ENCODE data around the gene CTSW. TPM values are rescaled to one million over a fixed set of nuclear protein-coding genes. Genes with fewer than 3 reads are reported as not detected.

Gene CTSW
- total RNA-seq, 1 experiment from 2014 or later: not detected

DNA sequence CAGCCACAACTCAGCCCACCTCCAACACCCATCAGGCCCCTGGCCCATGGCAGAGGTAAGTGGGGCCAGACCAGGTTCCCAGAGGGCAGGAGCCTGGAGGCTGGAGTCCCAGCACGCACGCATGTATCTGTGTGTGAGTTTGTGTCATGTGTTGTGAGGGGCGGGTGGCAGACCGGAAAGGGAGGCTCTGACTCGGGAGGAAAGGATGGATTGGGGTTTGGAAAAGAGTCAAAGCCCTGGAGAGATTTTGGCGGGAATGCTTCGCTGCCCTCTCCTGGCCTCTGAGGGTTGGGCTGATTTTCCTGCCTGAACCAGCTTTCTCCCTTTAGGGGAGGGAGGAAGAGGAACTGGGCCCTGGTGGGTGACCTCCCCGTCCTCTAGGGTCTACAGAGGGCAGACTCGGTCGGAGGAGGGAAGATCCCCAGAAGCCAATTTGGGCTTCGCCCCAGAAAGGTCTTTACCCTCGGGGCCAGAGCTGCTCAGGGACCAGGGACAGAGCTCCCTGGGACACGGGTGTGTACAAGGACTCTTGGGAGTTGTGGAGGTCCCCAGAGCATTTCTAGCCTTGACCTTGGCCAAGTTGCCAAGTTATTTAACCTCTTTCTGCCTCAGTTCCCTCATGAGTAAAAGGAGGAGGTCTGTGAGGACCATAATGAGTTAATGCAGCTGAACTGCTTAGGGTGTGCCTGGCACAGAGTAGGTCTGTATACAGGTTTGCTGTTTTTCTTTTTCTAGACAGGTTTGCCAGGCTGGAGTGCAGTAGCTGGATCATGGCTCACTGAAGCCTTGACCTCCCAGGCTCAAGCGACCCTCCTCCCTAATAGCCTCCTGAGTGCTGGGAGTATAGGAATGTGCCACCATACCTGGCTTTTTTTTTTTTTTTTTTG, 32.3 kb downstream of the CTSW start:
- ATAC-seq (peak; percentile 81), DNase-seq (ENCODE audit: low spot score) (peak; percentile 69)
- CTCF ChIA-PET: interaction anchor here (0.8 to 2.2 kb wide), 16 partner anchors 11 to 201 kb away, joined by 3 to 41 read pairs (median 7); partner anchors contain the start of genes CCDC85B, CTSW, FIBP and FOSL1
- no peak for TF ChIP-seq ZNF317 (CRISPR knock-in tag; IDR thresholded peaks at IDR 0.05; ENCODE audit: borderline replicate concordance, low read depth)
- TF ChIP-seq, protein P1, sequence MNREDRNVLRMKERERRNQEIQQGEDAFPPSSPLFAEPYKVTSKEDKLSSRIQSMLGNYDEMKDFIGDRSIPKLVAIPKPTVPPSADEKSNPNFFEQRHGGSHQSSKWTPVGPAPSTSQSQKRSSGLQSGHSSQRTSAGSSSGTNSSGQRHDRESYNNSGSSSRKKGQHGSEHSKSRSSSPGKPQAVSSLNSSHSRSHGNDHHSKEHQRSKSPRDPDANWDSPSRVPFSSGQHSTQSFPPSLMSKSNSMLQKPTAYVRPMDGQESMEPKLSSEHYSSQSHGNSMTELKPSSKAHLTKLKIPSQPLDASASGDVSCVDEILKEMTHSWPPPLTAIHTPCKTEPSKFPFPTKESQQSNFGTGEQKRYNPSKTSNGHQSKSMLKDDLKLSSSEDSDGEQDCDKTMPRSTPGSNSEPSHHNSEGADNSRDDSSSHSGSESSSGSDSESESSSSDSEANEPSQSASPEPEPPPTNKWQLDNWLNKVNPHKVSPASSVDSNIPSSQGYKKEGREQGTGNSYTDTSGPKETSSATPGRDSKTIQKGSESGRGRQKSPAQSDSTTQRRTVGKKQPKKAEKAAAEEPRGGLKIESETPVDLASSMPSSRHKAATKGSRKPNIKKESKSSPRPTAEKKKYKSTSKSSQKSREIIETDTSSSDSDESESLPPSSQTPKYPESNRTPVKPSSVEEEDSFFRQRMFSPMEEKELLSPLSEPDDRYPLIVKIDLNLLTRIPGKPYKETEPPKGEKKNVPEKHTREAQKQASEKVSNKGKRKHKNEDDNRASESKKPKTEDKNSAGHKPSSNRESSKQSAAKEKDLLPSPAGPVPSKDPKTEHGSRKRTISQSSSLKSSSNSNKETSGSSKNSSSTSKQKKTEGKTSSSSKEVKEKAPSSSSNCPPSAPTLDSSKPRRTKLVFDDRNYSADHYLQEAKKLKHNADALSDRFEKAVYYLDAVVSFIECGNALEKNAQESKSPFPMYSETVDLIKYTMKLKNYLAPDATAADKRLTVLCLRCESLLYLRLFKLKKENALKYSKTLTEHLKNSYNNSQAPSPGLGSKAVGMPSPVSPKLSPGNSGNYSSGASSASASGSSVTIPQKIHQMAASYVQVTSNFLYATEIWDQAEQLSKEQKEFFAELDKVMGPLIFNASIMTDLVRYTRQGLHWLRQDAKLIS (CRISPR knock-in tag; IDR thresholded peaks at IDR 0.05; ENCODE audit: borderline replicate concordance): no peak
- TF ChIP-seq, protein P2, sequence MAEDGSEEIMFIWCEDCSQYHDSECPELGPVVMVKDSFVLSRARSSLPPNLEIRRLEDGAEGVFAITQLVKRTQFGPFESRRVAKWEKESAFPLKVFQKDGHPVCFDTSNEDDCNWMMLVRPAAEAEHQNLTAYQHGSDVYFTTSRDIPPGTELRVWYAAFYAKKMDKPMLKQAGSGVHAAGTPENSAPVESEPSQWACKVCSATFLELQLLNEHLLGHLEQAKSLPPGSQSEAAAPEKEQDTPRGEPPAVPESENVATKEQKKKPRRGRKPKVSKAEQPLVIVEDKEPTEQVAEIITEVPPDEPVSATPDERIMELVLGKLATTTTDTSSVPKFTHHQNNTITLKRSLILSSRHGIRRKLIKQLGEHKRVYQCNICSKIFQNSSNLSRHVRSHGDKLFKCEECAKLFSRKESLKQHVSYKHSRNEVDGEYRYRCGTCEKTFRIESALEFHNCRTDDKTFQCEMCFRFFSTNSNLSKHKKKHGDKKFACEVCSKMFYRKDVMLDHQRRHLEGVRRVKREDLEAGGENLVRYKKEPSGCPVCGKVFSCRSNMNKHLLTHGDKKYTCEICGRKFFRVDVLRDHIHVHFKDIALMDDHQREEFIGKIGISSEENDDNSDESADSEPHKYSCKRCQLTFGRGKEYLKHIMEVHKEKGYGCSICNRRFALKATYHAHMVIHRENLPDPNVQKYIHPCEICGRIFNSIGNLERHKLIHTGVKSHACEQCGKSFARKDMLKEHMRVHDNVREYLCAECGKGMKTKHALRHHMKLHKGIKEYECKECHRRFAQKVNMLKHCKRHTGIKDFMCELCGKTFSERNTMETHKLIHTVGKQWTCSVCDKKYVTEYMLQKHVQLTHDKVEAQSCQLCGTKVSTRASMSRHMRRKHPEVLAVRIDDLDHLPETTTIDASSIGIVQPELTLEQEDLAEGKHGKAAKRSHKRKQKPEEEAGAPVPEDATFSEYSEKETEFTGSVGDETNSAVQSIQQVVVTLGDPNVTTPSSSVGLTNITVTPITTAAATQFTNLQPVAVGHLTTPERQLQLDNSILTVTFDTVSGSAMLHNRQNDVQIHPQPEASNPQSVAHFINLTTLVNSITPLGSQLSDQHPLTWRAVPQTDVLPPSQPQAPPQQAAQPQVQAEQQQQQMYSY (CRISPR knock-in tag; IDR thresholded peaks at IDR 0.05): peak; percentile 62
- TF ChIP-seq, protein P3, sequence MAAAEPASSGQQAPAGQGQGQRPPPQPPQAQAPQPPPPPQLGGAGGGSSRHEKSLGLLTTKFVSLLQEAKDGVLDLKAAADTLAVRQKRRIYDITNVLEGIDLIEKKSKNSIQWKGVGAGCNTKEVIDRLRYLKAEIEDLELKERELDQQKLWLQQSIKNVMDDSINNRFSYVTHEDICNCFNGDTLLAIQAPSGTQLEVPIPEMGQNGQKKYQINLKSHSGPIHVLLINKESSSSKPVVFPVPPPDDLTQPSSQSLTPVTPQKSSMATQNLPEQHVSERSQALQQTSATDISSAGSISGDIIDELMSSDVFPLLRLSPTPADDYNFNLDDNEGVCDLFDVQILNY (CRISPR knock-in tag; IDR thresholded peaks at IDR 0.05): 0 out of 2 replicates have a peak, but pooled peaks have one; percentile 62
- 0 out of 2 replicates have a peak, but pooled peaks have one; percentile 32 for TF ChIP-seq TEAD1 (CRISPR knock-in tag; IDR thresholded peaks at IDR 0.05)
- no peak for TF ChIP-seq GTF2I (CRISPR knock-in tag; conservative IDR thresholded peaks at IDR 0.05)
- TF ChIP-seq FOXP1 (CRISPR knock-in tag; IDR thresholded peaks at IDR 0.05; ENCODE audit: borderline replicate concordance): peak; percentile 47
- TF ChIP-seq ZNF232 (CRISPR knock-in tag; IDR thresholded peaks at IDR 0.05): no peak
- TF ChIP-seq SMAD4 (CRISPR knock-in tag; IDR thresholded peaks at IDR 0.05): no peak
- no peak for TF ChIP-seq ZNF416 (CRISPR knock-in tag; IDR thresholded peaks at IDR 0.05)
- TF ChIP-seq GABPB1 (CRISPR knock-in tag; IDR thresholded peaks at IDR 0.05): no peak
- TF ChIP-seq, protein P4, sequence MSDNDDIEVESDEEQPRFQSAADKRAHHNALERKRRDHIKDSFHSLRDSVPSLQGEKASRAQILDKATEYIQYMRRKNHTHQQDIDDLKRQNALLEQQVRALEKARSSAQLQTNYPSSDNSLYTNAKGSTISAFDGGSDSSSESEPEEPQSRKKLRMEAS (CRISPR knock-in tag; IDR thresholded peaks at IDR 0.05): peak; percentile 67
- TF ChIP-seq RORB (CRISPR knock-in tag; IDR thresholded peaks at IDR 0.05): no peak
- TF ChIP-seq SP1 (CRISPR knock-in tag; conservative IDR thresholded peaks at IDR 0.05): peak; percentile 36; the same call in 1 of the 2 replicates
- no peaks in the 10 kb centered on the region for H3K36me3 Mint-ChIP-seq
- H3K27ac Mint-ChIP-seq: no peak overlapping the region
- POLR2A ChIA-PET: interaction anchor here (0.7 to 1.9 kb wide), 3 partner anchors 21 to 90 kb away, joined by 3 to 8 read pairs (median 4); partner anchors contain the start of genes BANF1, CCDC85B, EIF1AD and MUS81
- H3K27me3 Mint-ChIP-seq (ENCODE audit: low read depth): peaks cover 27% of the 10 kb centered on the region
- H3K4me1 Mint-ChIP-seq: peaks cover 17% of the 10 kb centered on the region
- no peak overlapping the region for H3K4me3 Mint-ChIP-seq
- no peaks in the 10 kb centered on the region for H3K9me3 Mint-ChIP-seq

DNA sequence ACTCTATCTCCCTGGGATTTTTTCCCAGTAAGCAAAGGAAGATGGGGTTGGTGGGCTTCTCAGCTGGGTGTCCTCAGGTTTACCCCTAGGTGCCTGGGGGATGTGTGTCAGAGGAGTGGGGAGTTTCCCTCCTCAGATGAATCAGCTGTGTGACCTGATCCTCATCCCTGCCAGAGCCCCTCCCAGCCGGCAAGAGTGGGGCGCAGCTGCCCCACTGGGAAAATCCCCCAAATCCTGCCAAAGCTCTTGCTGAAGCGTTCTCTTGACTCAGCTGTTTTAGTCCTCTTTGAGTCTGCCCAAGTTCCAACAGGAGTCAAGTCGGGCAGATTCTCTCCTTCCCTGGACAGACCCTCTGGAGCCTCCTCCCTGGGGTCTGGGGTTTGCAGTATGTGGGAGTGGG, 33.2 kb downstream of the CTSW start:
- no peak overlapping the region for H3K27ac Mint-ChIP-seq
- CTCF ChIA-PET: interaction anchor here (1.3 to 2.2 kb wide), 5 partner anchors 20 to 53 kb away, joined by 3 to 41 read pairs (median 13); partner anchors contain the start of genes CCDC85B and MUS81
- H3K36me3 Mint-ChIP-seq: no peaks in the 10 kb centered on the region
- peaks cover 20% of the 10 kb centered on the region for H3K4me1 Mint-ChIP-seq
- H3K4me3 Mint-ChIP-seq: no peak overlapping the region
- peaks cover 21% of the 10 kb centered on the region for H3K27me3 Mint-ChIP-seq (ENCODE audit: low read depth)
- DNase-seq (ENCODE audit: low spot score) (no peak), ATAC-seq (no peak)
- H3K9me3 Mint-ChIP-seq: no peaks in the 10 kb centered on the region
- POLR2A ChIA-PET: interaction anchor here (1.9 kb wide), 1 partner anchor 22 kb away, joined by 8 read pairs; the partner anchor contains the start of gene CCDC85B
- no peak for TF ChIP-seq IRF2 (CRISPR knock-in tag; IDR thresholded peaks at IDR 0.05; ENCODE audit: borderline replicate concordance, low read depth)
- no peak for TF ChIP-seq CBFB (CRISPR knock-in tag; IDR thresholded peaks at IDR 0.05; ENCODE audit: low read depth)
- TF ChIP-seq, protein P5, sequence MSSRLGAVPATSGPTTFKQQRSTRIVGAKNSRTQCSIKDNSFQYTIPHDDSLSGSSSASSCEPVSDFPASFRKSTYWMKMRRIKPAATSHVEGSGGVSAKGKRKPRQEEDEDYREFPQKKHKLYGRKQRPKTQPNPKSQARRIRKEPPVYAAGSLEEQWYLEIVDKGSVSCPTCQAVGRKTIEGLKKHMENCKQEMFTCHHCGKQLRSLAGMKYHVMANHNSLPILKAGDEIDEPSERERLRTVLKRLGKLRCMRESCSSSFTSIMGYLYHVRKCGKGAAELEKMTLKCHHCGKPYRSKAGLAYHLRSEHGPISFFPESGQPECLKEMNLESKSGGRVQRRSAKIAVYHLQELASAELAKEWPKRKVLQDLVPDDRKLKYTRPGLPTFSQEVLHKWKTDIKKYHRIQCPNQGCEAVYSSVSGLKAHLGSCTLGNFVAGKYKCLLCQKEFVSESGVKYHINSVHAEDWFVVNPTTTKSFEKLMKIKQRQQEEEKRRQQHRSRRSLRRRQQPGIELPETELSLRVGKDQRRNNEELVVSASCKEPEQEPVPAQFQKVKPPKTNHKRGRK (CRISPR knock-in tag; IDR thresholded peaks at IDR 0.05; ENCODE audit: borderline replicate concordance): no peak
- TF ChIP-seq, protein P2 (CRISPR knock-in tag; IDR thresholded peaks at IDR 0.05): no peak
